ENCODE data around the gene KLF15. TPM values are rescaled to one million over a fixed set of nuclear protein-coding genes. Genes with fewer than 3 reads are reported as not detected.

Gene KLF15
- total and polyA plus RNA-seq, 9 donors, result 13.4 to 83.3 (median 40.0) TPM

GRCh38 chr3:126354776-126355175 is 2.4 kb downstream of the KLF15 start:
- Histone ChIP-seq H3K27me3 (no peaks in the 10 kb centered on the region), H3K36me3 (no peaks in the 10 kb centered on the region), H3K4me3 (no peak overlapping the region), H3K27ac (peak overlapping the region; percentile 33 to 95), H3K9me3 (no peaks in the 10 kb centered on the region), H3K4me1 (ENCODE audit: insufficient read depth) (peaks cover 30% of the 10 kb centered on the region)
- DNase-seq, result peak in 3 of 5 donors; percentile 28 to 49 (median 41)
- 67 to 75% (median 74%) methylated on average over 7 of the region's 7 CpGs for WGBS, 3 donors
- no peak for TF ChIP-seq EP300 (IDR thresholded peaks at IDR 0.05)
- no peak for TF ChIP-seq CTCF (IDR thresholded peaks at IDR 0.05)
- no peak for TF ChIP-seq POLR2A (IDR thresholded peaks at IDR 0.05)
- intact Hi-C loops (cut with DNase I), result loop anchor here in 3 of 4 donors (5.0 kb wide), 3 partner anchors 42 to 123 kb away; partner anchors contain the start of gene ZXDC (in 1 of the 3)

DNA sequence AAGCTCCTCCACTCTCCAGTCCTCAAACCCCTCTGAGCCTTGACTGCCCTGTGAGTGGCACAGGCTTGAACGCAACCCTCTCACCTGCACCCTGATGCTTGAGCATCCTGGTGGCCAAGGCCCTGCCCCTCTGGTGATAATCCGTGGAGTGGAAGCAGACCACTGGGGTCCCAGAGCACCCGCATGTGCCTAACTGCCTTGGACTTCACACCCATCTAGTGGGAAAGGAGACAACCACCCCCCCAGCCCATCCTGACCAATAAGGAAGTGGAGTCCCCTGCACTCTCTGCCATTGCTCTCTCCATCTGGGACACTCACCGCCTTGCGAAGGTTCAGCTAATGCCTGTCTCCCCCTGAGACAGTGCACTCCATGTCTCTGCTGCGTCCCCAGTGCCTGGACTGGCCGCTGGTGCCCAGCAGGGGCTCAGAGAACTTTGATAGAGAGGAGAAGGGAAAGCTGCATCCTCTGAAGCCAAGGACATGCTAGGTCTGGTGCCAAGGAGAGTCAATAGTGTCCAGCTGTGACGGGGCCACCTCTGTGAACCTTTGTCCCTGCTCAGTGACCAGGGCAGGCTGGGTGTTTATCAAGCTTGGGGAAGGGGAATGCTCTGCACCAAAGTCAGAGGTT is 3.4 kb downstream of the KLF15 start:
- Histone ChIP-seq H3K36me3 (no peaks in the 10 kb centered on the region), H3K27ac (peak overlapping the region; percentile 33 to 95), H3K4me1 (ENCODE audit: insufficient read depth) (peaks cover 30% of the 10 kb centered on the region), H3K27me3 (no peaks in the 10 kb centered on the region), H3K9me3 (no peaks in the 10 kb centered on the region), H3K4me3 (no peak overlapping the region)
- TF ChIP-seq CTCF (IDR thresholded peaks at IDR 0.05) (no peak), EP300 (IDR thresholded peaks at IDR 0.05) (no peak), POLR2A (IDR thresholded peaks at IDR 0.05) (no peak)
- intact Hi-C loops (cut with DNase I), result loop anchor here in 1 of 4 donors (5.0 kb wide), 1 partner anchor 42 kb away; no protein-coding TSS in a partner anchor
- peak in 3 of 5 donors; percentile 27 to 41 (median 31) for DNase-seq
- WGBS, 3 donors, result 80 to 89% (median 86%) methylated on average over 8 of the region's 8 CpGs

DNA sequence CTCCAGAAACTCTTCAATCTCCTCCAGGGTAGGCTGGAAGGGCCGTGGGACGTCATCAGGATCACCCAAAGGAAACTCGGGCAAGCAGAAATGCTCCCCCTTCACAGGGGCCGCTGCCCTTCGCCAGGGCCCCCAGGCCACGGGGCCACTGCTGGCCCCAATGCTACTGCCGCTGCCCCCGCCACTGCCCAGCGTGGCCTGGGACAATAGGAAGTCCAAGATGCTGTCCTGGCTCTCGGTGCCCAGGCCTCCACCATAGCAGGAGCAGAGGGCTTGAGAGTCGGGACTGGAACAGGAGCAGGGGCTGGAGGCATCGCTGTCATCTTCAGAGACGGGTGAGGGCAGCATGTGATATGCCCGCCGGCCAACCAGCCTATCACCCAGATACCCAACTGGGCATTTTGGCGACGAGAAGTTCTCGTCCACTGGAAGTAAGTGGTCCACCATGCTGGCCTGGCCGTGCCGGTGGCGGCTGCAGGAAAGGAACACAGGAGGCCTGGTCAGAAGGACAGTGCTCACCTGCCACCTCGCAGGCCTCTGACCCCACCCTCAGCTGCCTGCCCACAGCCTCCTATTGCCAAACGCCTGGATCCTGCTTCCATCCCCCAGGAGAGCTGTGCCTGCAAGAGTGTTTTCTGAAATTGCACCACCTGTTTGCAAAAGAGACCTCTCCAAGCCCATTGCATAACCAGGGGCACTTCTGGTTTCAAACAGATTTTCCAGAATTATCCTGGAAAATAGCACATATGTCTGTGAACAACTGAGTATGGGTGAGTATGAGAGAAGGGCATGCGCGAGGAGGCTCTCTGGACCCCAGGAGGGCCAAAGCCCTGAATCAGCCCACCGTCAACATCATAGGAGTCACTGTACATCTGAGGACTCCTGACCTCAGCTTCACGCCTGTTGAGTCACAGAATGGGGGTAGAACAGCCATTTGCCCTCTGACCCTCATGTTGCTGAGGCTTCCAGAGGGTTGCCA is 4.4 kb downstream of the KLF15 start:
- Histone ChIP-seq H3K4me3 (no peak overlapping the region), H3K27ac (peak overlapping the region in 1 of 2 donors; percentile 29), H3K9me3 (no peaks in the 10 kb centered on the region), H3K4me1 (ENCODE audit: insufficient read depth) (peaks cover 28% of the 10 kb centered on the region), H3K27me3 (no peaks in the 10 kb centered on the region), H3K36me3 (no peaks in the 10 kb centered on the region)
- intact Hi-C loops (cut with DNase I), result loop anchor here in 1 of 4 donors (5.0 kb wide), 1 partner anchor 40 kb away; no protein-coding TSS in a partner anchor
- TF ChIP-seq CTCF (IDR thresholded peaks at IDR 0.05), result no peak
- TF ChIP-seq EP300 (IDR thresholded peaks at IDR 0.05), result no peak
- no peak for TF ChIP-seq POLR2A (IDR thresholded peaks at IDR 0.05)
- WGBS, 3 donors, result 88 to 90% (median 89%) methylated on average over 27 of the region's 27 CpGs
- DNase-seq, result peak; percentile 26 to 44 (median 33)

DNA sequence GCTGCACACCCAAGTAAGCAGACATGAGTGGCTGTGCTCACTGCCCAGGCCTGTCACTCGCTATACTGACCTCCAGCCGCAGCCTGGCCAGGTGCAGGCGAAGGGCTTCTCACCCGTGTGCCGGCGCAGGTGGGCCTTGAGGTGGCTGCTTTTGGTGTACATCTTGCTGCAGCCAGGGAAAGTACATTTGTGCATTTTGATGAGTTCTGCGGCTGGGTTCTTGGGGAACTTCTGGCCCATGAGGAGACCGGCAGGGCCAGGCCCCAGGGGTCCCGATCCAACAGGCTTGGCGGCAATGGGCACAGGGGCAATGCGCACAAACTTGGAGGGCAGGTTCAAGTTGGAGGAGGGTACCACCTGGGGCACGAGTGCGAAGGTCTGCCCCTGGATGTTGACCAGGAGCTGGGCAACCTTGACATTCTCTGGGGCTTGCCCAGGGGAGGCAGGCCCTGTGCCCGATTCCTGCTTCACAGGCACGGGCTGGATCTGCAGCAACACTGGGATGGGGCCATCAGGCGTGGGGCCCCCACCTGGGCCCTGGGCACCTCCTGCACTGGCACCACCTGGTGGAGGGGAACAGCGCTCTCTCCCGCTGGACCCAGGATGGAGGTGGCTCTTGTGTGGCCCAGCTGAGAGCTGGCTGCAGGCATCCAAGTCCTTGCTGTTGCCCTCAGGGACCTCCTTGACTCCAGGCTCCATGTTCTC is 5.3 kb downstream of the KLF15 start:
- WGBS, 3 donors, result 84 to 93% (median 91%) methylated on average over 14 to 18 of the region's 18 CpGs
- peak in 4 of 5 donors; percentile 7 to 39 (median 17) for DNase-seq
- no peaks in the 10 kb centered on the region for H3K36me3 ChIP-seq
- H3K27me3 ChIP-seq, result no peaks in the 10 kb centered on the region
- H3K4me3 ChIP-seq, result no peak overlapping the region
- H3K27ac ChIP-seq, result peak overlapping the region in 1 of 2 donors; percentile 29
- no peaks in the 10 kb centered on the region for H3K9me3 ChIP-seq
- H3K4me1 ChIP-seq (ENCODE audit: insufficient read depth), result peaks cover 28% of the 10 kb centered on the region
- TF ChIP-seq POLR2A (IDR thresholded peaks at IDR 0.05) (no peak), EP300 (IDR thresholded peaks at IDR 0.05) (no peak)
- intact Hi-C loops (cut with DNase I), result loop anchor here in 1 of 4 donors (5.0 kb wide), 1 partner anchor 40 kb away; no protein-coding TSS in a partner anchor

Measured in ovary (tissue), 9 donors.